Activated naive CD4-positive, alpha-beta T cell treated with anti-CD3 and anti-CD28 coated beads for 36 hours (primary cell): ENCODE data around the gene ULK1. TPM values are rescaled to one million over a fixed set of nuclear protein-coding genes. Genes with fewer than 3 reads are reported as not detected.

Experiments
- CTCF ChIA-PET: fragments of 350-600 bp; sonication (Branson Sonifier 250); formaldehyde crosslinking; loops from one replicate; lab custom pipeline; 2021; ENCODE audit warnings: antibody characterized with exemption; lab: Charles Lee
- DNase-seq: peaks from one replicate; pipeline ENCODE4 v3.0.0-alpha.2; 2020
- H3K27ac Mint-ChIP-seq: one replicate; pipeline ENCODE4 v1.8.0; 2021; ENCODE audit warnings: mild to moderate bottlenecking, mixed read lengths
- H3K27me3 Mint-ChIP-seq: one replicate; pipeline ENCODE4 v1.8.0; 2021; ENCODE audit warnings: low read depth, mixed read lengths
- H3K36me3 Mint-ChIP-seq: one replicate; pipeline ENCODE4 v1.8.0; 2021; ENCODE audit warnings: low read depth, mixed read lengths
- H3K4me1 Mint-ChIP-seq: one replicate; pipeline ENCODE4 v1.8.0; 2021; ENCODE audit warnings: low read depth, mixed read lengths
- H3K4me3 Mint-ChIP-seq: one replicate; pipeline ENCODE4 v1.8.0; 2021; ENCODE audit warnings: mild to moderate bottlenecking, moderate library complexity, mixed read lengths
- H3K9me3 Mint-ChIP-seq: one replicate; pipeline ENCODE4 v1.8.0; 2021; ENCODE audit warnings: mixed read lengths
- intact Hi-C: fragments of 100-400 bp; cut with micrococcal nuclease; formaldehyde crosslinking; loops from one replicate; pipeline ENCODE4 v1.15.1; 2023
- total RNA-seq, 2 experiments: library from RNA; stranded (reverse); gene quantifications; one replicate each; pipeline ENCODE4 v1.2.3, GENCODE V29; 2021

The ULK1 gene
- total RNA-seq, 2 experiments from 2014 or later = 13.6 to 15.6 TPM

GRCh38 chr12:131916306-131917138 is 22.1 kb downstream of the ULK1 start:
- H3K4me3 Mint-ChIP-seq = no peak overlapping the region
- CTCF ChIA-PET = interaction anchor here (0.8 kb wide), 1 partner anchor 17 kb away, joined by 3 read pairs; no protein-coding TSS in a partner anchor
- H3K36me3 Mint-ChIP-seq = no peaks in the 10 kb centered on the region
- intact Hi-C loops = no loop called here
- H3K4me1 Mint-ChIP-seq = no peaks in the 10 kb centered on the region
- H3K27me3 Mint-ChIP-seq = no peaks in the 10 kb centered on the region
- no peak for DNase-seq
- no peak overlapping the region for H3K27ac Mint-ChIP-seq
- H3K9me3 Mint-ChIP-seq = no peaks in the 10 kb centered on the region

GRCh38 chr12:131917139-131917710 is 22.8 kb downstream of the ULK1 start:
- Mint-ChIP-seq H3K9me3 (no peaks in the 10 kb centered on the region), H3K27me3 (no peaks in the 10 kb centered on the region), H3K4me1 (no peaks in the 10 kb centered on the region), H3K4me3 (no peak overlapping the region), H3K36me3 (no peaks in the 10 kb centered on the region), H3K27ac (no peak overlapping the region)
- CTCF ChIA-PET = no interaction called here
- peak; percentile 9 for DNase-seq
- intact Hi-C loops = no loop called here

- Mint-ChIP-seq H3K27ac (no peak overlapping the region), H3K9me3 (no peaks in the 10 kb centered on the region), H3K36me3 (no peaks in the 10 kb centered on the region), H3K4me1 (no peaks in the 10 kb centered on the region), H3K4me3 (no peak overlapping the region), H3K27me3 (no peaks in the 10 kb centered on the region)
- CTCF ChIA-PET = no interaction called here
- no peak for DNase-seq
- intact Hi-C loops = no loop called here
Measured at GRCh38 chr12:131917711-131918306, 23.4 kb downstream of the ULK1 start.

- H3K27me3 Mint-ChIP-seq = no peaks in the 10 kb centered on the region
Measured at GRCh38 chr12:131918311-131919050, 24.1 kb downstream of the ULK1 start.

GRCh38 chr12:131919051-131919347 is 24.6 kb downstream of the ULK1 start:
- Mint-ChIP-seq H3K4me3 (no peak overlapping the region), H3K4me1 (no peaks in the 10 kb centered on the region), H3K27ac (no peak overlapping the region), H3K27me3 (no peaks in the 10 kb centered on the region), H3K9me3 (no peaks in the 10 kb centered on the region), H3K36me3 (no peaks in the 10 kb centered on the region)
- intact Hi-C loops = no loop called here
- DNase-seq = no peak
- CTCF ChIA-PET = no interaction called here

More at GRCh38 chr12:131918311-131919050, 24.1 kb downstream of the ULK1 start:
- intact Hi-C loops = no loop called here
- DNase-seq = no peak
- CTCF ChIA-PET = no interaction called here
- Mint-ChIP-seq H3K36me3 (no peaks in the 10 kb centered on the region), H3K4me1 (no peaks in the 10 kb centered on the region), H3K9me3 (no peaks in the 10 kb centered on the region), H3K27ac (no peak overlapping the region), H3K4me3 (no peak overlapping the region)

- no peak for DNase-seq
- Mint-ChIP-seq H3K27me3 (no peaks in the 10 kb centered on the region), H3K4me1 (peaks cover 2% of the 10 kb centered on the region), H3K4me3 (no peak overlapping the region), H3K9me3 (no peaks in the 10 kb centered on the region), H3K27ac (no peak overlapping the region), H3K36me3 (no peaks in the 10 kb centered on the region)
- CTCF ChIA-PET = no interaction called here
- intact Hi-C loops = no loop called here
Measured at GRCh38 chr12:131919366-131920156, 25.1 kb downstream of the ULK1 start.

- DNase-seq = no peak
- H3K9me3 Mint-ChIP-seq = no peaks in the 10 kb centered on the region
- peaks cover 2% of the 10 kb centered on the region for H3K4me1 Mint-ChIP-seq
- intact Hi-C loops = no loop called here
- H3K4me3 Mint-ChIP-seq = no peak overlapping the region
- H3K27ac Mint-ChIP-seq = no peak overlapping the region
- H3K27me3 Mint-ChIP-seq = no peaks in the 10 kb centered on the region
- CTCF ChIA-PET = no interaction called here
- no peaks in the 10 kb centered on the region for H3K36me3 Mint-ChIP-seq
Measured at GRCh38 chr12:131920157-131920508, 25.7 kb downstream of the ULK1 start.

GRCh38 chr12:131920902-131921840 is 26.7 kb downstream of the ULK1 start:
- H3K36me3 Mint-ChIP-seq = no peaks in the 10 kb centered on the region
- H3K4me3 Mint-ChIP-seq = no peak overlapping the region
- DNase-seq = no peak
- no peak overlapping the region for H3K27ac Mint-ChIP-seq
- no peaks in the 10 kb centered on the region for H3K27me3 Mint-ChIP-seq
- H3K4me1 Mint-ChIP-seq = peaks cover 2% of the 10 kb centered on the region
- CTCF ChIA-PET = no interaction called here
- no peaks in the 10 kb centered on the region for H3K9me3 Mint-ChIP-seq
- intact Hi-C loops = no loop called here

GRCh38 chr12:131921866-131922769 is 27.7 kb downstream of the ULK1 start:
- no peak overlapping the region for H3K4me3 Mint-ChIP-seq
- CTCF ChIA-PET = no interaction called here
- H3K4me1 Mint-ChIP-seq = peaks cover 2% of the 10 kb centered on the region
- no peaks in the 10 kb centered on the region for H3K27me3 Mint-ChIP-seq
- H3K27ac Mint-ChIP-seq = no peak overlapping the region
- intact Hi-C loops = no loop called here
- no peak for DNase-seq
- H3K9me3 Mint-ChIP-seq = no peaks in the 10 kb centered on the region
- no peaks in the 10 kb centered on the region for H3K36me3 Mint-ChIP-seq

- no peak overlapping the region for H3K4me3 Mint-ChIP-seq
- no peaks in the 10 kb centered on the region for H3K36me3 Mint-ChIP-seq
- CTCF ChIA-PET = no interaction called here
- DNase-seq = no peak
- H3K27ac Mint-ChIP-seq = no peak overlapping the region
- no peaks in the 10 kb centered on the region for H3K9me3 Mint-ChIP-seq
- H3K4me1 Mint-ChIP-seq = peaks cover 3% of the 10 kb centered on the region
- H3K27me3 Mint-ChIP-seq = no peaks in the 10 kb centered on the region
- intact Hi-C loops = no loop called here
Measured at GRCh38 chr12:131922772-131923171, 28.4 kb downstream of the ULK1 start.
